ENCODE results near the gene CHD1.

DNA sequence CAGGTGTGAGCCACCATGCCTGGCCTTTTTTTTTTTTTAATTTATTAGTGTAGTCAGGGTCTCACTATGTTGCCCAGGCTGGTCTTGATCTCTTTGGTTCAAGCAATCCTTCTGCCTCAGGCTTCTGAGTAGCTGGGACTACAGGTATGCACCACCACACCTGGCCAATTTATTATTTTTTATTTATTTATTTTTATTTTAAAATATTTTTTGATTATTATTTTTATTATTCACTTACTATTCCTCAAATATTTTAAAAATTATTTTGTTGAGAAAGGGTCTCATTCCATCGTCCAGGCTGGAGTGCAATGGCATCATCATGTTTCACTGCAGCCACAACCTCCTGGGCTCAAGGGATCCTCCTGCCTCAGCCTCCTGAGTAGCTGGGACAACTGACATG lies 49.7 kb upstream of the CHD1 start:
- TF ChIP-seq, protein P1, sequence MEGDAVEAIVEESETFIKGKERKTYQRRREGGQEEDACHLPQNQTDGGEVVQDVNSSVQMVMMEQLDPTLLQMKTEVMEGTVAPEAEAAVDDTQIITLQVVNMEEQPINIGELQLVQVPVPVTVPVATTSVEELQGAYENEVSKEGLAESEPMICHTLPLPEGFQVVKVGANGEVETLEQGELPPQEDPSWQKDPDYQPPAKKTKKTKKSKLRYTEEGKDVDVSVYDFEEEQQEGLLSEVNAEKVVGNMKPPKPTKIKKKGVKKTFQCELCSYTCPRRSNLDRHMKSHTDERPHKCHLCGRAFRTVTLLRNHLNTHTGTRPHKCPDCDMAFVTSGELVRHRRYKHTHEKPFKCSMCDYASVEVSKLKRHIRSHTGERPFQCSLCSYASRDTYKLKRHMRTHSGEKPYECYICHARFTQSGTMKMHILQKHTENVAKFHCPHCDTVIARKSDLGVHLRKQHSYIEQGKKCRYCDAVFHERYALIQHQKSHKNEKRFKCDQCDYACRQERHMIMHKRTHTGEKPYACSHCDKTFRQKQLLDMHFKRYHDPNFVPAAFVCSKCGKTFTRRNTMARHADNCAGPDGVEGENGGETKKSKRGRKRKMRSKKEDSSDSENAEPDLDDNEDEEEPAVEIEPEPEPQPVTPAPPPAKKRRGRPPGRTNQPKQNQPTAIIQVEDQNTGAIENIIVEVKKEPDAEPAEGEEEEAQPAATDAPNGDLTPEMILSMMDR (IDR thresholded peaks at IDR 0.05; ENCODE audit: low read depth, low read length) = no peak
- TF ChIP-seq POLR2A (IDR thresholded peaks at IDR 0.05; ENCODE audit: extremely low read depth, insufficient read length) = no peak
- TF ChIP-seq, protein P2, sequence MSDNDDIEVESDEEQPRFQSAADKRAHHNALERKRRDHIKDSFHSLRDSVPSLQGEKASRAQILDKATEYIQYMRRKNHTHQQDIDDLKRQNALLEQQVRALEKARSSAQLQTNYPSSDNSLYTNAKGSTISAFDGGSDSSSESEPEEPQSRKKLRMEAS (IDR thresholded peaks at IDR 0.05; ENCODE audit: low read depth, low read length) = no peak

Data from NB4 (cell line).